GM12891 (cell line): ENCODE results near the gene TMEM87A.

Experiments used
- POLR2A ChIP-seq: IDR thresholded peaks from 2 replicates; pipeline ENCODE4 v1.6.1; 2011; ENCODE audit warnings: low read depth, low read length, control low read depth
- POLR2AphosphoS5 ChIP-seq: IDR thresholded peaks from 2 replicates; pipeline ENCODE4 v1.6.1; 2011; ENCODE audit warnings: low read depth, low read length, control low read depth
- TAF1 ChIP-seq: IDR thresholded peaks from 2 replicates; pipeline ENCODE4 v1.6.1; 2011; ENCODE audit warnings: low read depth, low read length, control low read depth

DNA sequence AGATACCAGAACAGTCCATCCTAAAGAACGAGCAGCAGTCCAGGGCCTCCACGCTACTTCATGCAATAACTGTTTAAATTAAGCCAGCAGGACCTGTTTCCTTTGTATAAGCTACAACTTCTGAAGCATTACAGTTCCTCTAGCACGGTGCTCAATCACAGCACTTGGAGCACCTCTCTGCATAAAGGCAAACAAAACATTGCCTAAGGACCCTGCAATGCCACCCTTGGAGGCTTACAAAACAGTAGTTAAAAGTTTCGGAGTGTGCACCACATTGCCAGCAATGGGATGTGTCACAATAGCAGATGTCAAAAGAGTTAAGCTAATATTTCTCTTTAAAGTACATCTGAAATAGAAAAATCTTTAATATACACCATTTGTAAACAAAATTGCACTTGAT, 62.5 kb downstream of the TMEM87A start:
- TF ChIP-seq POLR2A (no peak), POLR2AphosphoS5 (no peak), TAF1 (no peak)
